ENCODE measurements around the gene ROBO2.

DNA sequence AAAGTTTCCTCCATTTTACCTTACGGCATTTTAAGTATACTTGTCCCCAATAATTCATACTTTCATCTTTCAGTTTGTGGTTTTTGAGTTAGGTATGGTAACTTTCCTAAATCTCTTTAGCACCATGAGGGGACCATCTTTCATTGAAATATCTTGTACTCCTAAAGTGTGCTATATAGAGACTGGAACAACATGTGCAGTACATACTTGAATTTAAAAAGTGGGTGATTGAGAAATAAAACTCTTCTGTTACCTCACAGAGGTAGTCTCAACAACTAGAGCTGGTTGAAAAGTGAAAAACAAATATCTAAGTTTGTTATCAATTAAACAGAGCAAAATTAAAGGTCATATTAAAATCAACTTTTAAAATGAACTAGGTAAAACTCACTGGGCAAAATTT is 423.1 kb downstream of the ROBO2 start:
- TF ChIP-seq CTCF (conservative IDR thresholded peaks at IDR 0.05 in 1 of 2, IDR thresholded peaks at IDR 0.05 in 1 of 2; ENCODE audit: extremely low read depth in 1 of 2, insufficient read depth in 1 of 2, low read depth in 1 of 2, low read length in 2 of 2) = no peak
- TF ChIP-seq EZH2 (IDR thresholded peaks at IDR 0.05; ENCODE audit: borderline replicate concordance, low read length) = no peak
